Measurements from ENCODE around the gene MTUS2.

The MTUS2 gene

GRCh38 chr13:29103065-29103800, 283.1 kb downstream of the MTUS2 start:
- no peak for DNase-seq (ENCODE audit: extremely low read depth in 1 of 2, low read depth in 1 of 2)

GRCh38 chr13:29104461-29104860, 284.3 kb downstream of the MTUS2 start:
- no peak for DNase-seq (ENCODE audit: extremely low read depth in 1 of 2, low read depth in 1 of 2)

- no peak for DNase-seq (ENCODE audit: extremely low read depth in 1 of 2, low read depth in 1 of 2)
These were observed 285.6 kb downstream of the MTUS2 start for GRCh38 chr13:29105779-29106178.

- no peak for DNase-seq (ENCODE audit: extremely low read depth in 1 of 2, low read depth in 1 of 2)
These were observed 286.5 kb downstream of the MTUS2 start for GRCh38 chr13:29106651-29107050.

- DNase-seq (ENCODE audit: extremely low read depth in 1 of 2, low read depth in 1 of 2), result no peak
These were observed 288.1 kb downstream of the MTUS2 start for GRCh38 chr13:29108068-29108786.

- no peak for DNase-seq (ENCODE audit: extremely low read depth in 1 of 2, low read depth in 1 of 2)
These were observed 289.8 kb downstream of the MTUS2 start for GRCh38 chr13:29109987-29110386.

GRCh38 chr13:29111446-29111845, 291.3 kb downstream of the MTUS2 start:
- DNase-seq (ENCODE audit: extremely low read depth in 1 of 2, low read depth in 1 of 2), result no peak

- no peak for DNase-seq (ENCODE audit: extremely low read depth in 1 of 2, low read depth in 1 of 2)
These were observed 295.7 kb downstream of the MTUS2 start for GRCh38 chr13:29115842-29116241.

- no peak for DNase-seq (ENCODE audit: extremely low read depth in 1 of 2, low read depth in 1 of 2)
These were observed 297.5 kb downstream of the MTUS2 start for GRCh38 chr13:29117663-29118062.

- DNase-seq (ENCODE audit: extremely low read depth in 1 of 2, low read depth in 1 of 2), result no peak
These were observed 298.3 kb downstream of the MTUS2 start for GRCh38 chr13:29118471-29118870.

GRCh38 chr13:29125191-29125933, 305.2 kb downstream of the MTUS2 start:
- DNase-seq (ENCODE audit: extremely low read depth in 1 of 2, low read depth in 1 of 2), result no peak

- no peak for DNase-seq (ENCODE audit: extremely low read depth in 1 of 2, low read depth in 1 of 2)
These were observed 305.8 kb downstream of the MTUS2 start for GRCh38 chr13:29125934-29126424.

- no peak for DNase-seq (ENCODE audit: extremely low read depth in 1 of 2, low read depth in 1 of 2)
These were observed 309.5 kb downstream of the MTUS2 start for GRCh38 chr13:29129616-29130015.

GRCh38 chr13:29131159-29131558, 311.0 kb downstream of the MTUS2 start:
- DNase-seq (ENCODE audit: extremely low read depth in 1 of 2, low read depth in 1 of 2), result no peak

- DNase-seq (ENCODE audit: extremely low read depth in 1 of 2, low read depth in 1 of 2), result no peak
These were observed 311.9 kb downstream of the MTUS2 start for GRCh38 chr13:29131881-29132668.

- DNase-seq (ENCODE audit: extremely low read depth in 1 of 2, low read depth in 1 of 2), result no peak
These were observed 316.2 kb downstream of the MTUS2 start for GRCh38 chr13:29136341-29136740.

- no peak for DNase-seq (ENCODE audit: extremely low read depth in 1 of 2, low read depth in 1 of 2)
These were observed 316.9 kb downstream of the MTUS2 start for GRCh38 chr13:29137016-29137415.

- DNase-seq (ENCODE audit: extremely low read depth in 1 of 2, low read depth in 1 of 2), result no peak
These were observed 317.9 kb downstream of the MTUS2 start for GRCh38 chr13:29137995-29138394.

GRCh38 chr13:29140277-29140676, 320.1 kb downstream of the MTUS2 start:
- no peak for DNase-seq (ENCODE audit: extremely low read depth in 1 of 2, low read depth in 1 of 2)

GRCh38 chr13:29143847-29144246, 323.7 kb downstream of the MTUS2 start:
- DNase-seq (ENCODE audit: extremely low read depth in 1 of 2, low read depth in 1 of 2), result no peak

GRCh38 chr13:29154390-29154789, 334.3 kb downstream of the MTUS2 start:
- no peak for DNase-seq (ENCODE audit: extremely low read depth in 1 of 2, low read depth in 1 of 2)
